ENCODE data around the gene SPEM3. TPM values are rescaled to one million over a fixed set of nuclear protein-coding genes. Genes with fewer than 3 reads are reported as not detected.

SPEM3 gene
- total and polyA plus RNA-seq, 2 of the 13 experiments (the other 11 are each of a cell fraction or from before 2014, with no cell fraction given): not detected

DNA sequence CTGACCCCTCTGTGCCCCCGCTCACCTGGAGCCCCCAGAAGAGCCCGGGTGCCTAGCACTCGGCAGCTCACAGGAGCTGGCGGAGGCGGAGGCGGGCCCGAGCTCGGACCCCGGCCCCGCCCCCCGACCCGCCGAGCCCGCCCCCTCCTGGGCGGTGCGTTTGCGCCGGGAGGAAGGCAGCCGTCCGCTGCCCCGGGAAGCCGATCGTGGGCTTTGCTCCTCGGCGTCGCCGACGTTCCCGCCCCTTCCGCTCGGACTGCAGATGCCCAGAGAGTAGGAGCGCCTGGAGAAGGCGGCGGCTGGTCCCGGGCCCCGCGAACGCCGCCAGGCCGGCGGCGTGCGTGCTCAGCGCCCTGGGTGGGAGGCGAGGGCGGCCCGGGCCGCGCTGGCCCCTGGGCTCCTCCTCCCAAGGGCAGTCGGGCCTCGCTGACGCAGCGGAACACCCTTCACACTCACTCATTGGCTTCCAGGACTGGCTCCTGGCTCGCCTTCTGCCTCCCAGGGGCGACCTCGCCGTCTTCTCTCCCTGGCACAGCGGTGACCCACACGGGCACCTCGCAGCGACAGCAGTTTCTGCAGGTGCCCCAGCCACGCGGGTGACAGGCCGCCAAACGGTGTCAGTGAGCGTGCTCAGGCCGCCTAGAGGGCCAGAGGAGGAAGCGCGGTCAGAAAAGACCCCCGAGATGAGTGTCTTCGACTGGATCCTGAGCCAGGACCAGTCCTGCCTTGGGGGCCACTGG is 34.0 kb upstream of the SPEM3 start, which contains the start of gene PLSCR3 (continued):
- TF ChIP-seq EEA1 (CRISPR knock-in tag; IDR thresholded peaks at IDR 0.05; ENCODE audit: borderline replicate concordance): no peak; the same call in 1 of the 2 replicates
- TF ChIP-seq, protein P1, sequence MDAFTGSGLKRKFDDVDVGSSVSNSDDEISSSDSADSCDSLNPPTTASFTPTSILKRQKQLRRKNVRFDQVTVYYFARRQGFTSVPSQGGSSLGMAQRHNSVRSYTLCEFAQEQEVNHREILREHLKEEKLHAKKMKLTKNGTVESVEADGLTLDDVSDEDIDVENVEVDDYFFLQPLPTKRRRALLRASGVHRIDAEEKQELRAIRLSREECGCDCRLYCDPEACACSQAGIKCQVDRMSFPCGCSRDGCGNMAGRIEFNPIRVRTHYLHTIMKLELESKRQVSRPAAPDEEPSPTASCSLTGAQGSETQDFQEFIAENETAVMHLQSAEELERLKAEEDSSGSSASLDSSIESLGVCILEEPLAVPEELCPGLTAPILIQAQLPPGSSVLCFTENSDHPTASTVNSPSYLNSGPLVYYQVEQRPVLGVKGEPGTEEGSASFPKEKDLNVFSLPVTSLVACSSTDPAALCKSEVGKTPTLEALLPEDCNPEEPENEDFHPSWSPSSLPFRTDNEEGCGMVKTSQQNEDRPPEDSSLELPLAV (CRISPR knock-in tag; conservative IDR thresholded peaks at IDR 0.05; ENCODE audit: low read depth): no peak
- TF ChIP-seq SNAPC2 (CRISPR knock-in tag; IDR thresholded peaks at IDR 0.05): peak; percentile 56
- 0 out of 2 replicates have a peak, but pooled peaks have one; percentile 61 for TF ChIP-seq CBX5 (CRISPR knock-in tag; IDR thresholded peaks at IDR 0.05; ENCODE audit: borderline replicate concordance)
- no peak for TF ChIP-seq MLXIP (CRISPR knock-in tag; IDR thresholded peaks at IDR 0.05; ENCODE audit: borderline replicate concordance)
- TF ChIP-seq ZNF709 (CRISPR knock-in tag; IDR thresholded peaks at IDR 0.05): 0 out of 2 replicates have a peak, but pooled peaks have one; percentile 49
- TF ChIP-seq CEBPG (CRISPR knock-in tag; IDR thresholded peaks at IDR 0.05): no peak
- peak; percentile 48; the same call in 1 of the 2 replicates for TF ChIP-seq KDM5B (CRISPR knock-in tag; IDR thresholded peaks at IDR 0.05; ENCODE audit: borderline replicate concordance)
- TF ChIP-seq ZZZ3 (CRISPR knock-in tag; IDR thresholded peaks at IDR 0.05; ENCODE audit: borderline replicate concordance): no peak
- no peak for TF ChIP-seq AKAP8 (CRISPR knock-in tag; IDR thresholded peaks at IDR 0.05)
- peak; percentile 58; the same call in 1 of the 2 replicates for TF ChIP-seq ZNF784 (CRISPR knock-in tag; IDR thresholded peaks at IDR 0.05; ENCODE audit: borderline replicate concordance)
- peak; percentile 21 for TF ChIP-seq XRCC5 (optimal IDR thresholded peaks at IDR 0.05; ENCODE audit: low read length)
- TF ChIP-seq ZNF558 (CRISPR knock-in tag; IDR thresholded peaks at IDR 0.05; ENCODE audit: borderline replicate concordance): no peak; the same call in 1 of the 2 replicates
- no peak for TF ChIP-seq MBNL3 (CRISPR knock-in tag; conservative IDR thresholded peaks at IDR 0.05)
- TF ChIP-seq SYNCRIP (IDR thresholded peaks at IDR 0.05; ENCODE audit: insufficient read depth, low read depth, low read length): no peak
- no peak for TF ChIP-seq ZBTB8A (CRISPR knock-in tag; IDR thresholded peaks at IDR 0.05; ENCODE audit: borderline replicate concordance, low read depth)
- TF ChIP-seq MYC (CRISPR knock-in tag; IDR thresholded peaks at IDR 0.05; ENCODE audit: borderline replicate concordance): peak; percentile 81; the same call in 1 of the 2 replicates
- TF ChIP-seq ZNF577 (CRISPR knock-in tag; IDR thresholded peaks at IDR 0.05; ENCODE audit: borderline replicate concordance, low read depth): no peak
- TF ChIP-seq MIER3 (CRISPR knock-in tag; IDR thresholded peaks at IDR 0.05; ENCODE audit: borderline replicate concordance): peak; percentile 44; the same call in 1 of the 2 replicates
- no peak for TF ChIP-seq PAWR (CRISPR knock-in tag; IDR thresholded peaks at IDR 0.05; ENCODE audit: borderline replicate concordance)
- no peak for TF ChIP-seq U2AF2 (IDR thresholded peaks at IDR 0.05; ENCODE audit: low read depth, low read length)
- 0 out of 2 replicates have a peak, but pooled peaks have one; percentile 33 for TF ChIP-seq ZBTB34 (CRISPR knock-in tag; IDR thresholded peaks at IDR 0.05)

All from HepG2 (cell line).